ENCODE measurements around the gene CERS1.

Gene CERS1

DNA sequence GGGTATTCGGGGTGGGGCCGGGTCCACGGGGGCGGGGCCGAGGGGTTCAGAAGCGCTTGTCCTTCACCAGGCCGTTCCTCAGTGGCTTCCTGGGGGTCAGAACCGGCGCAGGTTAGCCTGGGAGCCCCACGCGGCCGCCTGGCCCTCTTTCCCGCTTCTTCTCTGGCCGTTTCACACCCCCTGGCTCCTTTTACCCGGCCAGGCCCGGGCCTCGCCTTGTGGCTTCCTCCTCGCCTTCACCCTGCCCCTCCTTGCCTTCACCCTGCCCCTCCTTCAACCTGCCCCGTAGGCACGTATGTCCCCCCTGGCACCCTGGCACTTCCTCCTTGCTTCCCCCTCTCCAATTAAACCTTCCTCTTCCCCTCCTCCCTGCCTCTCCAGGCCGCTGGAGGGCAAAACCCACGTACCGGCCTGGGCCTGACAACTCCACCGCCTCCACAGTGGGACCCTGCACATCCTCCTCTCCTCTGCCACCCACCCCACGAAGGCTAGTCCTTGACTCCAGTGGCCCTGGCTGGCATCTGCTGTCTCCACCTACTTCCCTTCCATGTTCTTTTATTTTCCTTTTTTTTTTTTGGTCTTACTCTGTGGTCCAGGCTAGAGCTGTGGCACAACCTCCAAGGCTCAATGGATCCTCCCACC, 25.3 kb downstream of the CERS1 start:
- DNase-seq = no peak

GRCh38 chr19:18869781-18870530, 26.0 kb downstream of the CERS1 start:
- no peak for DNase-seq

GRCh38 chr19:18869023-18869618, 26.8 kb downstream of the CERS1 start:
- no peak for DNase-seq

GRCh38 chr19:18868380-18869022, 27.5 kb downstream of the CERS1 start:
- DNase-seq = no peak

- no peak for DNase-seq
Observed at GRCh38 chr19:18867751-18868150, 28.2 kb downstream of the CERS1 start.

DNA sequence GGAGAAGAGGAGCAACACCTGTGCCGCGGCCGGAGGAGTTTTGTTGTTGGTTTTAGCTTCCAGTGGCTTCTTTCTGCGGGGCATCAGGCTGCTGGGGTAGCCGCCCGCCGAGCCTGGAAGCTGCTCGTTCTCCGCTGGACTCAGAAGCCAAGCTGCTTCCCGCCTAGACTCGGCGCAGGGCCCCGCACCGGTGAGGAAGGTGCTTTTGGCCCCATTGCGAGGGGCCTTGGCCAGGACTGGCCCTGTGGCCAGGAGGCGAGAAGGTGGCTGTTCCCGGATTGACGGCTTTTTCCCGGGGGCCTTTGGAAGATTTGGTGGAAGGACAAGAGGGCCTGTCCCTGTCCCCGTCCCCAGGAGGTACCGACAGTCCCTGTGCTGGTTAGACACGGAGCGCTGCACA, 28.8 kb downstream of the CERS1 start:
- DNase-seq = no peak

GRCh38 chr19:18866800-18867123, 29.2 kb downstream of the CERS1 start:
- no peak for DNase-seq

- peak; percentile 49 for DNase-seq
Observed at GRCh38 chr19:18865973-18866799, 29.8 kb downstream of the CERS1 start.

DNA sequence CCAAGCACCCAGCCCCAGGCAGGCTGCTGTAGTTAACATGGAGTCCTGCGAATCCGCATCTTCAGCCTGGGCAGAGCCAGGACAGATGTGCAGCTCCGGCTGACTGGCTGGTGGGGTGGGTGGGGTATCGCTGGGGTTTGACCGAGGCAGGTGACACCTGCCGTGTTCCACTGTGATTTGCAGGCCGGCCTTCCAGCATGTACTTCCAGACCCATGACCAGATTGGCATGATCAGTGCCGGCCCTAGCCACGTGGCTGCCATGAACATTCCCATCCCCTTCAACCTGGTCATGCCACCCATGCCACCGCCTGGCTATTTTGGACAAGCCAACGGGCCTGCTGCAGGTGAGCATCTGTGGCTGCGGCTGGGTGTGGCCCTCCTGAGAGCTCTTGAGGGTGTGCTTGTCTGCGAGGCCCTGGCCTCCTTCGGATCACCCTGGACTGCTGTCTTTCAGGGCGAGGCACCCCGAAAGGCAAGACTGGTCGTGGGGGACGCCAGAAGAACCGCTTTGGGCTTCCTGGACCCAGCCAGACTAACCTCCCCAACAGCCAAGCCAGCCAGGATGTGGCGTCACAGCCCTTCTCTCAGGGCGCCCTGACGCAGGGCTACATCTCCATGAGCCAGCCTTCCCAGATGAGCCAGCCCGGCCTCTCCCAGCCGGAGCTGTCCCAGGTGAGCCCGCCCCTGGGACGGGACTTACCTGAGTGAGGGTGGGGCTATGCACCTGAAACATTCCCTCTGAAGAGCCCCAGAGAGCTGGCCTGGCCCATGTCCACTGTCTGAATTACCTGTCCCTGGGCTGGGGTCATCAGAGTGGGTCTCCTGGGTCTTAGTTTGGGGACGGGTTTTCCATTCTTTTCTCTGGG, 30.6 kb downstream of the CERS1 start:
- no peak for DNase-seq

DNA sequence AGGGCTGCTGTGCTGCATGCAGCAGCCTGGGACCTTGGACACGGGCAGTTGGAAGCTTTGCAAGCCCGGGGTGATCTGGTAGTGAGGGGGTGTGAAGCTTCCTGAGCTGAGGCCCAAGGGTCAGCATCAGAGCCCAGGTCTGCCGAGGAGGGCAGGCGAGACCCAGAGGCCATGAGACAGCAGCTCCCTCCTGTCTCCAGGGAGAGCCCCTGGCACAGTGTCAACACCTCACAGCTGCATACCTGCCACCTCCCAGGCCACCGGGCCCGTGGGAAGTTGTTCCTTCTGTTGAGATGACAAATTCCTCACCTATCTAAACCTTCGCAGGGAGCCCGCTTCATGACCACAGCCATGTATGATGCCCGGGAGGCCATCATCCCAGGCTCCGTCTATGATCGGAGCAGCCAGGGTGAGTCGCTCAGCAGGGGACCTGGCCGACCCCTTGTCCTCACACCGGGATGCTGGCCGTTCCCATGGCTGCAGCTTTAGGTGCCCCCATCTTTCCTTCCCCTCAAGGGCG, 32.1 kb downstream of the CERS1 start:
- DNase-seq = no peak

GRCh38 chr19:18862976-18863842, 32.7 kb downstream of the CERS1 start:
- no peak for DNase-seq

GRCh38 chr19:18861917-18862316, 34.0 kb downstream of the CERS1 start:
- no peak for DNase-seq

- DNase-seq = no peak
Observed at GRCh38 chr19:18861235-18861634, 34.7 kb downstream of the CERS1 start.

GRCh38 chr19:18860725-18861124, 35.2 kb downstream of the CERS1 start:
- no peak for DNase-seq

DNA sequence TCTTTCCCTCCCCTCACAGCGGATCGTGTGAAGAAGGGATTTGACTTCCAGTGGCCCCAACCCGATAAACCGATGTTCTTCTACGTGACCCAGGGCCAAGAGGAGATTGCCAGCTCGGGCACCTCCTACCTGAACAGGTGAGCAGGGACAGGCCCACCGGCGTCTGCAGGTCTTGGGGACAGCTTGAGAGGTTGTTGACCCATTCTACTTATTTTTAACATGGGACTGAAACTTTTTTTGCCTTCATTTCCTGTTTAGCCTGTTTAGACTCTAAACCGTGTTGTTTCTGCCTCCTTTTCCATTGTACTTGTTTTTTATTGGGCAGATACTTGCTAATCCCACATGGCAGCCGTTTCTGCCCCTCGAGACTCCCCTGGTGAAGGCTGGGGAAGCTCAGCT, 35.7 kb downstream of the CERS1 start:
- no peak for DNase-seq

DNA sequence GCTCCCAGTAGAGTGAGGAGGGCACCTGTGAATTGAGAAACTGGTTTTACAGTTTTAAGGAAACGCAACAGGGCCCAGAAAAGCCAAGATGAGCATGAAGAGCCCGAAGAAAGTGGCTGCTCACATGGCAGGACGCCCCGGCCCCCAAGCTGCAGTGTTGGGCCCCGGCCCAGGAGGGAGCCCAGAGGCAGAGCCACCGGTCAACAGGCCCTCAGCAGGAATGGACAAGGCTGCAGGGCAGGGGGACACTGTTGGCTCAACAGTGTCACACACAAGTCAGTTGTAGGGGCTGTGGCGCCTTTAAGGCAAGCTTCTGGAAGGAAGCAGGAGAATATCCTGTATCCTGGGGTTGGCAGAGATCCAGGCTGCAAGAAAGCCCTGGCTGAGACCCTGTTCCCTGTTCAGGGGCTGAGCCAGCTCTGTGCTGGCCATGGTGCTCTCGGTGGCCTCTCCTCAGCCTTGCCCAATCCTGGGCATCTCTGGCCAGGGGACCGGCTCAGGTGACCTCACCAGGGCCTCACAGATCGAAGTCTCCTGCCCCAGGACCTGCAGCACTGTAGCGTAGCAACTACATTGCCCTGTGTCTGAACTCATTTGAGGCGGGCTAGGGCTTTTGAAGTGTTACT, 36.2 kb downstream of the CERS1 start:
- DNase-seq = no peak

GRCh38 chr19:18858906-18859646, 36.9 kb downstream of the CERS1 start:
- no peak for DNase-seq

- DNase-seq = no peak
Observed at GRCh38 chr19:18857223-18857622, 38.7 kb downstream of the CERS1 start.

- DNase-seq = peak; percentile 64
Observed at GRCh38 chr19:18856385-18857126, 39.4 kb downstream of the CERS1 start.
